Measurements from ENCODE around the gene LRRC26.

Gene LRRC26

DNA sequence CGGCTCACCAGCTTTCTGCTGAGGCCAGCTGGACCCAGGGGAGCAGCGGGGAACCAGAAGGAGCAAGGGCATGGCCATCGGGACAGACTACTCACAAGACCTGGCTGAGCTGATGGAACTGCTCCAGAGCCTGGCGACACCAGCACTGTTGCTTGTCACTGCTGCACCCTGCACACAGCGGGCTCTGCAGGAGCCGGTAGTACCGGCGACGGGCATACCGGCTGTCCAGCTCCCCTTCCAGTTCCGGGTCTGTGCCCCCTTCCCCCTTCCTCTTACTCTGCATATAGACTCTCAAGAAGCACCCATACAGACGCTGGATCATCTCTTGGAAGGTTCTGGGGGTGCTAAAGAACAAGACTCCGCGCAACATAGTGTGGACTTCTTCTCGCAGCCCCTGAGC is 17.5 kb upstream of the LRRC26 start:
- H3K27ac Mint-ChIP-seq, result peak overlapping the region; percentile 90
- H3K27me3 Mint-ChIP-seq (ENCODE audit: low read depth, poor library complexity), result no peaks in the 10 kb centered on the region
- H3K9me3 Mint-ChIP-seq, result no peaks in the 10 kb centered on the region

DNA sequence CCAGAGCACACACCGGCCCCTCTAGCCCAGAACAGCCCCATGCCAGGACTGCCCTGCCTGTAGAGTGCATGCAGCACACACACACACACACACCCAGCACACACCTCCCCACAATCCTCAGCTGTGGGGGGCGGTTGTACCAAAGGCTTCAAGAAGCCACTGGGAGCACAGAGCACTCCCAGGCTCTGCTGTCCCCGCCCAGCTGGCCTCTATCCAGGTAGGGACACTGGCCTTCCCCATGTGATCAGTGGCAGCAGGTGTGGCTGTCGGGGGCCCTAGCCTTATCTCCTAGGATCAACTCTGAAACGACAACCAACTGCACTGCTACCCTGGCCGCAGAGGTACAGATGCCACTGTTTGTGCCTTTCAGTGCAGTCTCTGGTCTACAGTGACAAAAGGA is 16.5 kb upstream of the LRRC26 start:
- no peak for DNase-seq
- H3K4me1 Mint-ChIP-seq, result peaks cover 33% of the 10 kb centered on the region
- H3K27ac Mint-ChIP-seq, result no peak overlapping the region
- H3K27me3 Mint-ChIP-seq (ENCODE audit: low read depth, poor library complexity), result no peaks in the 10 kb centered on the region
- H3K4me3 Mint-ChIP-seq, result peak overlapping the region; percentile 93
- peaks cover 14% of the 10 kb centered on the region for H3K36me3 Mint-ChIP-seq (ENCODE audit: low read depth)
- H3K9me3 Mint-ChIP-seq, result no peaks in the 10 kb centered on the region
- TF ChIP-seq, protein P1, sequence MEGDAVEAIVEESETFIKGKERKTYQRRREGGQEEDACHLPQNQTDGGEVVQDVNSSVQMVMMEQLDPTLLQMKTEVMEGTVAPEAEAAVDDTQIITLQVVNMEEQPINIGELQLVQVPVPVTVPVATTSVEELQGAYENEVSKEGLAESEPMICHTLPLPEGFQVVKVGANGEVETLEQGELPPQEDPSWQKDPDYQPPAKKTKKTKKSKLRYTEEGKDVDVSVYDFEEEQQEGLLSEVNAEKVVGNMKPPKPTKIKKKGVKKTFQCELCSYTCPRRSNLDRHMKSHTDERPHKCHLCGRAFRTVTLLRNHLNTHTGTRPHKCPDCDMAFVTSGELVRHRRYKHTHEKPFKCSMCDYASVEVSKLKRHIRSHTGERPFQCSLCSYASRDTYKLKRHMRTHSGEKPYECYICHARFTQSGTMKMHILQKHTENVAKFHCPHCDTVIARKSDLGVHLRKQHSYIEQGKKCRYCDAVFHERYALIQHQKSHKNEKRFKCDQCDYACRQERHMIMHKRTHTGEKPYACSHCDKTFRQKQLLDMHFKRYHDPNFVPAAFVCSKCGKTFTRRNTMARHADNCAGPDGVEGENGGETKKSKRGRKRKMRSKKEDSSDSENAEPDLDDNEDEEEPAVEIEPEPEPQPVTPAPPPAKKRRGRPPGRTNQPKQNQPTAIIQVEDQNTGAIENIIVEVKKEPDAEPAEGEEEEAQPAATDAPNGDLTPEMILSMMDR (IDR thresholded peaks at IDR 0.05), result no peak

More for the DNA sequence above, 17.5 kb upstream of the LRRC26 start:
- peaks cover 33% of the 10 kb centered on the region for H3K4me1 Mint-ChIP-seq
- no peak for DNase-seq
- H3K4me3 Mint-ChIP-seq, result peak overlapping the region; percentile 93
- TF ChIP-seq, protein P1 (IDR thresholded peaks at IDR 0.05), result no peak
- peaks cover 9% of the 10 kb centered on the region for H3K36me3 Mint-ChIP-seq (ENCODE audit: low read depth)

DNA sequence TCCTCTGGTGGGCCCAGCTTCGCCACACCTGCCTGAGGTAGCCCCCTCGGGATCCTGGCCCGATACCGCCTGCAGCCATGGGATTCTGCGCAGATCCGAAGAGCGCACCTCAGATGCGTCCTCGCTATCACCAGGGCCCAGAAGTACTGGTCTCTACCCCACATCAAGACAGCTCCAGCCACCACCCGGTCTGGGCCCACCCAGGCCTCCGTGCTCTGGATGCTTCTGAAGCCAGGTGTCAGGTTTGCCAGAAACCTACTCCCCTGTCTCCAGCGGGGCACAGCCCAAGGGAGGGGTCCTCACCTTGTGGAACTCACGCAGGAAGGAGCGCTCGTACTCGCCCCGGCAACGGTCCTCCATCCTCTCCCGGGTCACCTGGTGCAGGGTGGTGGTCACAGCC is 16.1 kb upstream of the LRRC26 start:
- Mint-ChIP-seq H3K27me3 (ENCODE audit: low read depth, poor library complexity) (no peaks in the 10 kb centered on the region), H3K27ac (no peak overlapping the region), H3K4me3 (no peak overlapping the region), H3K36me3 (ENCODE audit: low read depth) (peaks cover 13% of the 10 kb centered on the region), H3K4me1 (peaks cover 33% of the 10 kb centered on the region), H3K9me3 (no peaks in the 10 kb centered on the region)
- no peak for DNase-seq
- TF ChIP-seq, protein P1 (IDR thresholded peaks at IDR 0.05), result no peak

DNA sequence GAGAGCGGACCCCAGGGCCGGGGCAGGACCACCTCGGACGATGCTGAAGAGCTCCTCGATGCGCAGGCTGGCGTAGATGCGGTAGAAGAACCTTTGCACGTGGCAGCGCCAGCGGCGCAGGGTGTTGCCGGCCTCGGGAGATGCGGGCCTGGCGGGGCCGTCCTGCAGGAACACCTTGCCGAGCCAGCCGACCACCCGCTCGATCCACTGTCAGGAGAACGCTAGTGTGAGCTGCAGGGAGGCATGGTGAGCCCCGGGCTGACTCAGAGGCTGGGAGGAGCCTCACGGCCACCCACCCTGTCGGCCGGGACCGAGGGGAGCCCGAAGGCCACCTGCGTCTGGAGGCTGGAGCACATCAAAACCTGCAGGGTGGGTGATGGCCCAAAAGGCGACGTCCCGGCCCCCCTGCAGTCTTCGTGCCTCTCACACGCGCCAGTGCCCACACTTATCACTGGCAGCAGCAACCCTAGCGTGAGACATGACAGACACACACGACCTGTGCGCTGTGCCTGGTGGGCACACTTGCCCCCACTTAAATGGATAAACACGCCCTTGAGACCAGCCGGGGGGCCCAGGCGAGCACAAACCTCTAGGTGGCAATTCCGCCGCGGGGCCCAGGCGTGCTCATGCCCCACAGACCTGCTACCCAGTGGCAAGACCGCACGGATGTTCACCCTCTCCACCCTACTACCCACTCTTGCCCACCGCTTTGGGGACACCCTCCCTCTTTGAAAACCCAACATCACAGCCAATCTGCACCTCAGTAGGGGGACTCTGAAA is 15.2 kb upstream of the LRRC26 start:
- peaks cover 27% of the 10 kb centered on the region for H3K4me1 Mint-ChIP-seq
- H3K27ac Mint-ChIP-seq, result no peak overlapping the region
- H3K4me3 Mint-ChIP-seq, result no peak overlapping the region
- no peaks in the 10 kb centered on the region for H3K9me3 Mint-ChIP-seq
- DNase-seq, result no peak
- H3K36me3 Mint-ChIP-seq (ENCODE audit: low read depth), result peaks cover 10% of the 10 kb centered on the region
- TF ChIP-seq, protein P1 (IDR thresholded peaks at IDR 0.05), result no peak
- no peaks in the 10 kb centered on the region for H3K27me3 Mint-ChIP-seq (ENCODE audit: low read depth, poor library complexity)

DNA sequence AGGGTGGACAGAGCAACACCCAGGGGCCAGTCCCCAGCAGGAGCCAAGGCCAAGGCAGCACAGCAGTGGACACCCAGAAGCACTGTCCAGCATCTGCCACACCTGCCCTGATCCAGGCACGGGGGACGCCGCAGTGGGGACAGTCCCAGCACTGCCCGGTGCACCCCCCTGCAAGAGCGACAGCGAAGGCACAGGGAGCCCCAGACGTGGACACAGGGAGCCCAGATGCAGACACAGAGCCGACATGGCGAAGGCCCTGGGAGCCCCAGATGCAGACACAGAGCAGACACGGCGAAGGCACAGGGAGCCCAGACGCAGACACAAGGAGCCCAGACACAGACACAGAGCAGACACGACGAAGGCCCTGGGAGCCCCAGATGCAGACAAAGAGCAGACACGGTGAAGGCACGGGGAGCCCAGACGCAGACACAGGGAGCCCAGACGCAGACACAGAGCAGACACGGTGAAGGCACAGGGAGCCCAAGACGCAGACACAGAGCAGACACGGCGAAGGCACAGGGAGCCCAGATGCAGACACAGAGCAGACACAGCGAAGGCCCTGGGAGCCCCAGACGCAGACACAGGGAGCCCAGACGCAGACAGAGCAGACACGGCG is 14.2 kb upstream of the LRRC26 start:
- Mint-ChIP-seq H3K27ac (no peak overlapping the region), H3K4me3 (no peak overlapping the region)

More for the DNA sequence above, 14.2 kb upstream of the LRRC26 start:
- no peaks in the 10 kb centered on the region for H3K27me3 Mint-ChIP-seq (ENCODE audit: low read depth, poor library complexity)
- peaks cover 19% of the 10 kb centered on the region for H3K4me1 Mint-ChIP-seq
- TF ChIP-seq, protein P1 (IDR thresholded peaks at IDR 0.05), result no peak
- no peaks in the 10 kb centered on the region for H3K9me3 Mint-ChIP-seq
- peaks cover 10% of the 10 kb centered on the region for H3K36me3 Mint-ChIP-seq (ENCODE audit: low read depth)
- DNase-seq, result no peak

Measured in nephron progenitor cell (in vitro differentiated cells).